PC-3 (cell line): ENCODE measurements around the gene ARHGAP23. TPM values are rescaled to one million over a fixed set of nuclear protein-coding genes. Genes with fewer than 3 reads are reported as not detected.

ENCODE experiments used
- ATAC-seq: fragments of 200-7000 bp; cut with Tn5 transposase; 2 replicates; pipeline ENCODE4 v1.9.1; 2020; ENCODE audit warnings: mild to moderate bottlenecking, moderate library complexity
- BruUV-seq: library from RNA; stranded (reverse); fragments of 400-500 nt; replicated peaks from 2 replicates; lab custom pipeline; 2021; lab: Mats Ljungman, UMichigan
- CTCF ChIA-PET: fragments of 300-600 bp; sonication (Branson Sonifier 250); formaldehyde crosslinking; loops from one replicate; lab custom pipeline; 2022; ENCODE audit warnings: antibody characterized with exemption; lab: Charles Lee
- POLR2A ChIA-PET: fragments of 300-600 bp; sonication (Branson Sonifier 250); formaldehyde crosslinking; loops from one replicate; lab custom pipeline; 2022; ENCODE audit warnings: antibody characterized with exemption; ENCODE audit not compliant: unreplicated experiment; lab: Charles Lee
- DNase-seq: peaks from one replicate; pipeline ENCODE4 v3.0.0-alpha.2; 2015
- H2AFZ ChIP-seq: fragments of 300-600 bp; sonication (generic); 2 replicates; pipeline ENCODE4 v1.6.0; 2016; ENCODE audit warnings: antibody characterized with exemption, low read length
- H3F3A ChIP-seq: fragments of 300-600 bp; sonication (generic); one replicate; pipeline ENCODE4 v1.6.0; 2017; ENCODE audit warnings: antibody characterized with exemption, low read length, control low read depth, mild to moderate bottlenecking; ENCODE audit not compliant: unreplicated experiment
- H3K27ac ChIP-seq: fragments of 300-600 bp; sonication (generic); 2 replicates; pipeline ENCODE4 v1.5.1; 2016; ENCODE audit warnings: mild to moderate bottlenecking, low read length
- H3K27me3 ChIP-seq: fragments of 300-600 bp; sonication (generic); 2 replicates; pipeline ENCODE4 v1.6.1; 2016; ENCODE audit warnings: low read length, mixed read lengths
- H3K36me3 ChIP-seq: fragments of 300-600 bp; sonication (generic); 2 replicates; pipeline ENCODE4 v1.6.1; 2016; ENCODE audit warnings: low read depth, mixed run types, low read length, mixed read lengths
- H3K4me1 ChIP-seq: fragments of 300-600 bp; sonication (generic); 2 replicates; pipeline ENCODE4 v1.5.1; 2016; ENCODE audit warnings: low read length; ENCODE audit not compliant: insufficient read depth
- H3K4me2 ChIP-seq: fragments of 300-600 bp; sonication (generic); 2 replicates; pipeline ENCODE4 v1.6.0; 2016; ENCODE audit warnings: low read length
- H3K4me3 ChIP-seq: fragments of 300-600 bp; sonication (generic); 2 replicates; pipeline ENCODE4 v1.5.1; 2016; ENCODE audit warnings: mild to moderate bottlenecking, low read length, mixed read lengths
- H3K79me2 ChIP-seq: fragments of 300-600 bp; sonication (generic); 2 replicates; pipeline ENCODE4 v1.6.1; 2017; ENCODE audit warnings: low read length, mixed read lengths
- H3K9ac ChIP-seq: fragments of 300-600 bp; sonication (generic); 2 replicates; pipeline ENCODE4 v1.6.0; 2016; ENCODE audit warnings: mild to moderate bottlenecking, low read length
- H3K9me2 ChIP-seq: fragments of 300-600 bp; sonication (generic); replicated peaks from 2 replicates; pipeline ENCODE4 v1.6.1; 2016; ENCODE audit warnings: mixed run types, low read length, mixed read lengths
- H3K9me3 ChIP-seq: fragments of 300-600 bp; sonication (generic); 2 replicates; pipeline ENCODE4 v1.6.1; 2016; ENCODE audit warnings: low read length, mixed read lengths
- H4K20me1 ChIP-seq: fragments of 300-600 bp; sonication (generic); 2 replicates; pipeline ENCODE4 v1.6.1; 2016; ENCODE audit warnings: low read length, mixed read lengths
- CTCF ChIP-seq: fragments of 300-600 bp; sonication (generic); conservative IDR thresholded peaks from 2 replicates; pipeline ENCODE4 v1.5.1; 2017; ENCODE audit warnings: antibody characterized with exemption, low read depth, mild to moderate bottlenecking, low read length
- EZH2 ChIP-seq: fragments of 300-600 bp; sonication (generic); IDR thresholded peaks from one replicate; pipeline ENCODE4 v1.6.1; 2017; ENCODE audit warnings: antibody characterized with exemption, mild to moderate bottlenecking, low read length; ENCODE audit not compliant: unreplicated experiment
- EZH2phosphoT487 ChIP-seq: fragments of 300-600 bp; sonication (generic); IDR thresholded peaks from 2 replicates; pipeline ENCODE4 v1.6.1; 2018; ENCODE audit warnings: mild to moderate bottlenecking, antibody characterized with exemption, low read length, borderline replicate concordance
- intact Hi-C: fragments of 100-400 bp; cut with micrococcal nuclease; formaldehyde crosslinking; loops from 2 replicates; pipeline ENCODE4 v1.9.0; 2023
- total RNA-seq: library from RNA; depleted of rRNA; stranded (reverse); fragments of >200 nt; gene quantifications from 2 replicates; pipeline ENCODE4 v1.2.3, GENCODE V29; 2014

Gene ARHGAP23
- total RNA-seq, 1 experiment from 2014 or later: 9.0 TPM

GRCh38 chr17:38545531-38546225, 117.4 kb downstream of the ARHGAP23 start:
- Histone ChIP-seq H3K4me3 (no peak overlapping the region), H3K9me3 (no peaks in the 10 kb centered on the region), H3K27me3 (no peaks in the 10 kb centered on the region), H3K79me2 (no peaks in the 10 kb centered on the region), H3K36me3 (no peaks in the 10 kb centered on the region), H3K9me2 (no peaks in the 10 kb centered on the region), H3F3A (no peaks in the 10 kb centered on the region), H4K20me1 (no peaks in the 10 kb centered on the region), H2AFZ (no peak overlapping the region), H3K4me2 (no peak overlapping the region), H3K9ac (no peak overlapping the region), H3K4me1 (no peaks in the 10 kb centered on the region), H3K27ac (no peak overlapping the region)
- no TSS peak for BruUV-seq
- no peak for TF ChIP-seq EZH2phosphoT487
- ChIA-PET POLR2A (no interaction called here), CTCF (interaction anchor here (0.7 kb wide), 1 partner anchor 8 kb away, joined by 3 read pairs; no protein-coding TSS in a partner anchor)
- ATAC-seq (no peak), DNase-seq (no peak)
- intact Hi-C loops: no loop called here

- Histone ChIP-seq H3K36me3 (no peaks in the 10 kb centered on the region), H3K79me2 (no peaks in the 10 kb centered on the region), H2AFZ (no peak overlapping the region), H3K4me3 (no peak overlapping the region), H3K9me2 (no peaks in the 10 kb centered on the region), H3K4me1 (no peaks in the 10 kb centered on the region), H3K9me3 (no peaks in the 10 kb centered on the region), H3K9ac (no peak overlapping the region), H3F3A (no peaks in the 10 kb centered on the region), H3K4me2 (no peak overlapping the region), H4K20me1 (no peaks in the 10 kb centered on the region), H3K27ac (no peak overlapping the region), H3K27me3 (no peaks in the 10 kb centered on the region)
- ChIA-PET POLR2A (no interaction called here), CTCF (no interaction called here)
- intact Hi-C loops: no loop called here
- no TSS peak for BruUV-seq
- TF ChIP-seq EZH2: no peak
- TF ChIP-seq EZH2phosphoT487: no peak
- no peak for TF ChIP-seq CTCF
- ATAC-seq (no peak), DNase-seq (no peak)
Observed at GRCh38 chr17:38546396-38546795, 118.1 kb downstream of the ARHGAP23 start.

GRCh38 chr17:38547444-38547843, 119.2 kb downstream of the ARHGAP23 start:
- no peaks in the 10 kb centered on the region for H3K36me3 ChIP-seq
- H3K4me3 ChIP-seq: no peak overlapping the region
- DNase-seq (no peak), ATAC-seq (no peak)
- BruUV-seq: no TSS peak
- H4K20me1 ChIP-seq: no peaks in the 10 kb centered on the region
- no peaks in the 10 kb centered on the region for H3K27me3 ChIP-seq
- H3K9me3 ChIP-seq: no peaks in the 10 kb centered on the region
- no peaks in the 10 kb centered on the region for H3F3A ChIP-seq
- H3K4me1 ChIP-seq: no peaks in the 10 kb centered on the region
- H3K9ac ChIP-seq: no peak overlapping the region
- ChIA-PET CTCF (no interaction called here), POLR2A (no interaction called here)
- no peaks in the 10 kb centered on the region for H3K79me2 ChIP-seq
- TF ChIP-seq CTCF: no peak
- TF ChIP-seq EZH2: no peak
- no peak for TF ChIP-seq EZH2phosphoT487
- intact Hi-C loops: no loop called here
- H2AFZ ChIP-seq: no peak overlapping the region
- H3K9me2 ChIP-seq: no peaks in the 10 kb centered on the region
- H3K4me2 ChIP-seq: no peak overlapping the region
- H3K27ac ChIP-seq: no peak overlapping the region
